CD14-positive monocyte (primary cell): ENCODE results near the gene RCOR1. TPM values are rescaled to one million over a fixed set of nuclear protein-coding genes. Genes with fewer than 3 reads are reported as not detected.

Experiments used
- DNase-seq, 3 donors: peaks; one replicate each; pipeline ENCODE4 v3.0.0-alpha.2; 2011 to 2022
- H2AFZ ChIP-seq: 2 replicates; pipeline ENCODE4 v1.6.0; 2012; ENCODE audit warnings: mild to moderate bottlenecking, low read depth, low read length, inconsistent platforms; ENCODE audit not compliant: insufficient read depth, poor library complexity, severe bottlenecking
- H3K27ac ChIP-seq, 2 donors: 1 replicate in 1 of 2; 2 replicates in 1 of 2; pipeline ENCODE4 v1.5.1; 2012 to 2013; ENCODE audit warnings: low read length in 2 of 2, control low read depth in 1 of 2, inconsistent platforms in 1 of 2, low read depth in 1 of 2, mild to moderate bottlenecking in 1 of 2
- H3K27me3 ChIP-seq, 2 donors: one replicate each; pipeline versions ENCODE4 v1.6.0 to v1.6.1; 2011 to 2013; ENCODE audit warnings: low read length in 2 of 2; ENCODE audit not compliant: control insufficient read depth in 2 of 2, insufficient read depth in 2 of 2
- H3K36me3 ChIP-seq, 2 donors: replicated peaks in 1 of 2; 1 replicate in 1 of 2; 2 replicates in 1 of 2; pipeline versions ENCODE4 v1.5.1 to v1.6.1; 2012 to 2013; ENCODE audit warnings: low read length in 2 of 2, control low read depth in 1 of 2, inconsistent platforms in 1 of 2, mild to moderate bottlenecking in 1 of 2; ENCODE audit not compliant: insufficient read depth in 2 of 2, control insufficient read depth in 1 of 2
- H3K4me1 ChIP-seq, 2 donors: 1 replicate in 1 of 2; 2 replicates in 1 of 2; pipeline versions ENCODE4 v1.5.1 to v1.6.1; 2012 to 2013; ENCODE audit warnings: low read length in 2 of 2, control low read depth in 1 of 2, inconsistent platforms in 1 of 2, mild to moderate bottlenecking in 1 of 2, moderate library complexity in 1 of 2; ENCODE audit not compliant: insufficient read depth in 2 of 2, control insufficient read depth in 1 of 2
- H3K4me2 ChIP-seq: replicated peaks from 2 replicates; pipeline ENCODE3; 2012; ENCODE audit warnings: low read length, moderate library complexity, mild to moderate bottlenecking; ENCODE audit not compliant: poor library complexity, severe bottlenecking; ENCODE audit errors: extremely low read depth
- H3K4me3 ChIP-seq, 3 experiments: fragments of 200-600 bp in 1 of 3; sonication (generic) in 1 of 3; replicated peaks in 1 of 3; 1 replicate in 2 of 3; 2 replicates in 1 of 3; pipeline ENCODE4 v1.5.1; 2011 to 2013; ENCODE audit warnings: low read length in 3 of 3, mild to moderate bottlenecking in 3 of 3, control low read depth in 2 of 3, low read depth in 2 of 3, inconsistent platforms in 1 of 3, moderate library complexity in 1 of 3
- H3K79me2 ChIP-seq: 2 replicates; pipeline ENCODE4 v1.6.0; 2012; ENCODE audit warnings: mild to moderate bottlenecking, control low read depth, inconsistent platforms, low read length, moderate library complexity; ENCODE audit not compliant: insufficient read depth
- H3K9ac ChIP-seq: 2 replicates; pipeline ENCODE4 v1.6.0; 2017; ENCODE audit warnings: low read length, mild to moderate bottlenecking; ENCODE audit not compliant: insufficient read depth, poor library complexity, severe bottlenecking
- H3K9me3 ChIP-seq, 2 donors: replicated peaks in 1 of 2; 1 replicate in 1 of 2; 2 replicates in 1 of 2; pipeline versions ENCODE4 v1.5.1 to v1.6.1; 2012 to 2013; ENCODE audit warnings: low read length in 2 of 2, control low read depth in 1 of 2; ENCODE audit not compliant: control insufficient read depth in 1 of 2, insufficient read depth in 1 of 2
- H4K20me1 ChIP-seq: 2 replicates; pipeline ENCODE4 v1.6.0; 2012; ENCODE audit warnings: mild to moderate bottlenecking, low read length, control low read depth, moderate library complexity; ENCODE audit not compliant: insufficient read depth
- H3K27ac Mint-ChIP-seq, 7 donors: one replicate each; pipeline ENCODE4 v1.8.0; 2020; ENCODE audit warnings: mild to moderate bottlenecking in 7 of 7, mixed read lengths in 7 of 7, moderate library complexity in 6 of 7, inconsistent platforms in 2 of 7
- H3K27me3 Mint-ChIP-seq, 3 donors: one replicate each; pipeline ENCODE4 v1.8.0; 2021 to 2022; ENCODE audit warnings: low read depth in 3 of 3, mild to moderate bottlenecking in 3 of 3, mixed read lengths in 3 of 3, moderate library complexity in 3 of 3, inconsistent platforms in 1 of 3
- H3K36me3 Mint-ChIP-seq, 2 donors: one replicate each; pipeline ENCODE4 v1.8.0; 2020; ENCODE audit warnings: mixed read lengths in 2 of 2, inconsistent platforms in 1 of 2, mild to moderate bottlenecking in 1 of 2
- H3K4me1 Mint-ChIP-seq: one replicate; pipeline ENCODE4 v1.8.0; 2020; ENCODE audit warnings: mild to moderate bottlenecking, mixed read lengths
- H3K4me3 Mint-ChIP-seq, 2 donors: one replicate each; pipeline ENCODE4 v1.8.0; 2020; ENCODE audit warnings: mild to moderate bottlenecking in 2 of 2, mixed read lengths in 2 of 2, moderate library complexity in 1 of 2
- H3K9me3 Mint-ChIP-seq, 7 donors: one replicate each; pipeline ENCODE4 v1.8.0; 2020 to 2022; ENCODE audit warnings: mixed read lengths in 7 of 7, mild to moderate bottlenecking in 6 of 7, moderate library complexity in 6 of 7, inconsistent platforms in 2 of 7
- WGBS: methylation state at CpG from one replicate; pipeline ENCODE4 v1.1.5; 2013; ENCODE audit warnings: missing lambda C conversion rate; ENCODE audit not compliant: insufficient coverage; 5-methylcytosine and 5-hydroxymethylcytosine counted together
- intact Hi-C, 2 donors: fragments of 100-400 bp; cut with micrococcal nuclease; formaldehyde crosslinking; loops; one replicate each; pipeline versions ENCODE4 v1.15.0 to v1.15.1; 2023
- polyA plus RNA-seq, 3 donors: library from polyadenylated mRNA; depleted of rRNA in 1 of 3; unstranded in 2 of 3; stranded (reverse) in 1 of 3; fragments of 300-500 nt in 2 of 3; fragments of >200 nt in 1 of 3; fragmentation: Illumina TruSeq in 2 of 3; gene quantifications; 1 replicate in 2 of 3; 2 replicates in 1 of 3; pipeline ENCODE4 v1.2.3, GENCODE V29; 2012 to 2021
- TF ChIP-seq, protein P1 (sequence below): fragments of 200-600 bp; IDR thresholded peaks from one replicate; pipeline ENCODE4 v1.8.0; 2022; ENCODE audit warnings: antibody characterized with exemption, mild to moderate bottlenecking

Gene RCOR1
- polyA plus RNA-seq, 3 donors, result 2.1 to 36.6 (median 2.3) TPM

DNA sequence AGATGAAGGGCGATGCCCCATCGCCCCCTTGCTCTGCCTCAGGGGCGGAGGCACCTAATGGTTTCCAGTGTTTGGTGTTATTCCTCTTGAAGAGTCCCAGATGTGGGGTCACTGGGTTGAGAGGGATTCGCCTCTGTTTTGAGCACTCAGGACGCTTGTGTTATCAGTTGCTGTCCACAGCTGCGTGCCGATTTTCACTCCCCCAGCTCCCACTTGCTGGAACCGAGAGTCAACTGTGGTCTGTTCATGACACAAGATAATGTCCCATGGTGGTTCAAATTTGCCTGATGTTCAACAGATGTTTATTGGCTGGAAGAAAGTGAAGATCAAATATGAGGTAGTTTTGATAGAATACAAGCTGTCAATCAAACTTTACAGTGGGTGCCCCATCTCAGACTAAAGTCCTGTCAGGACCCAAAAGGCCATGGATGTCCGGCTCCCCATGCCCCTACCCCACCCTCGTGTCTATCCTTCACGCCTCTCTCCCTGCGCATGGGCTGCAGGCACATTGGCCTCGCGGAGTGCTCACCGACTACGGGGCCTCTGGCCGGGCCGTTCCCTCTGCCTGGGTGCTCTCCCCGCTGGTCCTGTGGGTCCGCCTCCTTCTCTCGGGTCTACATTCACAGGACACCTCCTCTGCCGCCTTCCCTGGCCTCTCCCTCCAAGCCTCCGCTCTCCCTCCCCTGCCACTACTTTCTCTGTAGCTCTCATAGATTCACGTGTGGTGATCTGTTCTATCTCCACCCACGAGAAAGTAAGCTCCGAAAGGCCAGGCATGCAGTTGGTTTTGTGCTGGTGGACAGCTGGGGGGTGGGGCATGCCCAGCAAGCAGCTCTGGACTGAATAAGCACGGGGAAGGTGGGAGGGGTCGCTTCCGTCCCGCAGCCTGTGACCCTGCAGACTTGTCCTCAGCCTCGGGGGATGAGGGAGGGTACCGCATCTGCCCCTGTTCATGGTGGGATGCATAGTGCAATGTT, 178.0 kb downstream of the RCOR1 start:
- Mint-ChIP-seq H3K27ac (peak overlapping the region in 2 of 7 donors; percentile 3 to 8), H3K4me1 (peaks cover 39% of the 10 kb centered on the region), H3K36me3 (no peaks in the 10 kb centered on the region), H3K9me3 (peaks cover 0 to 5% (median 0%) of the 10 kb centered on the region in 7 donors), H3K4me3 (no peak overlapping the region), H3K27me3 (peaks cover 3 to 9% (median 3%) of the 10 kb centered on the region in 3 donors)
- Histone ChIP-seq H3K36me3 (no peaks in the 10 kb centered on the region), H3K4me3 (no peak overlapping the region), H3K79me2 (no peaks in the 10 kb centered on the region), H2AFZ (no peak overlapping the region), H3K9ac (no peak overlapping the region), H3K4me1 (peaks cover 34 to 38% of the 10 kb centered on the region in 2 donors), H3K27ac (no peak overlapping the region), H3K4me2 (no peak overlapping the region), H3K27me3 (no peaks in the 10 kb centered on the region), H3K9me3 (no peaks in the 10 kb centered on the region), H4K20me1 (no peaks in the 10 kb centered on the region)
- 94% methylated on average over 23 of the region's 32 CpGs for WGBS
- DNase-seq, result no peak
- intact Hi-C loops, result loop anchor here in 1 of 2 donors (5.0 kb wide), 1 partner anchor 37 kb away; no protein-coding TSS in a partner anchor
- TF ChIP-seq, protein P1, sequence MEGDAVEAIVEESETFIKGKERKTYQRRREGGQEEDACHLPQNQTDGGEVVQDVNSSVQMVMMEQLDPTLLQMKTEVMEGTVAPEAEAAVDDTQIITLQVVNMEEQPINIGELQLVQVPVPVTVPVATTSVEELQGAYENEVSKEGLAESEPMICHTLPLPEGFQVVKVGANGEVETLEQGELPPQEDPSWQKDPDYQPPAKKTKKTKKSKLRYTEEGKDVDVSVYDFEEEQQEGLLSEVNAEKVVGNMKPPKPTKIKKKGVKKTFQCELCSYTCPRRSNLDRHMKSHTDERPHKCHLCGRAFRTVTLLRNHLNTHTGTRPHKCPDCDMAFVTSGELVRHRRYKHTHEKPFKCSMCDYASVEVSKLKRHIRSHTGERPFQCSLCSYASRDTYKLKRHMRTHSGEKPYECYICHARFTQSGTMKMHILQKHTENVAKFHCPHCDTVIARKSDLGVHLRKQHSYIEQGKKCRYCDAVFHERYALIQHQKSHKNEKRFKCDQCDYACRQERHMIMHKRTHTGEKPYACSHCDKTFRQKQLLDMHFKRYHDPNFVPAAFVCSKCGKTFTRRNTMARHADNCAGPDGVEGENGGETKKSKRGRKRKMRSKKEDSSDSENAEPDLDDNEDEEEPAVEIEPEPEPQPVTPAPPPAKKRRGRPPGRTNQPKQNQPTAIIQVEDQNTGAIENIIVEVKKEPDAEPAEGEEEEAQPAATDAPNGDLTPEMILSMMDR, result no peak

DNA sequence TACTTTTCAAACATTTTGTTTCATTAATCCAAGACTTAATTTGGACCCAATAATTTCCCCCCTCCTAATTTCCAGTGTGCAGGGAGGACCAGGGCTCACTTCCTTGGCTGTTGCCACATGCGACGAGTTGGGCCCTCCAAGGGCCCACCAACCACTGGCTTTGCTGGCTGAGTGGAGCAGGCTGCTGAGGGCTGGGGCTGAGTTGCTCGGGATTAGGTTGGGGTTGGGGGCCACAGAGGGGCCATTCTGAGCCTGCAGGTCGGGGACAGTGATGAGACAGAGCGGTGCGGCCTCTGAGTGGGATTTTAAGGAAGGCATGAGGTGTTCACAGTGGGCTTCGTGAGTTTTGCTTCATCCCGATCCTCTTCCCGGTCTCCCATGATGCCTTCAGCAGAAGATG, 178.7 kb downstream of the RCOR1 start:
- Mint-ChIP-seq H3K4me3 (no peak overlapping the region), H3K36me3 (no peaks in the 10 kb centered on the region), H3K9me3 (peaks cover 0 to 5% (median 0%) of the 10 kb centered on the region in 7 donors), H3K27me3 (peaks cover 3 to 12% (median 3%) of the 10 kb centered on the region in 3 donors), H3K4me1 (peaks cover 46% of the 10 kb centered on the region), H3K27ac (peak overlapping the region in 1 of 7 donors; percentile 28)
- Histone ChIP-seq H3K9me3 (no peaks in the 10 kb centered on the region), H3K36me3 (no peaks in the 10 kb centered on the region), H3K4me2 (no peak overlapping the region), H3K4me3 (no peak overlapping the region), H4K20me1 (no peaks in the 10 kb centered on the region), H3K9ac (no peak overlapping the region), H3K4me1 (peaks cover 41 to 45% of the 10 kb centered on the region in 2 donors), H3K27me3 (no peaks in the 10 kb centered on the region), H3K79me2 (no peaks in the 10 kb centered on the region), H3K27ac (no peak overlapping the region), H2AFZ (no peak overlapping the region)
- TF ChIP-seq, protein P1, result no peak
- DNase-seq, result no peak
- WGBS, result 90% methylated on average over 8 of the region's 9 CpGs
- intact Hi-C loops, result loop anchor here in 1 of 2 donors (5.0 kb wide), 1 partner anchor 36 kb away; no protein-coding TSS in a partner anchor
